HG03066 (cell line): Measurements from ENCODE around the gene C5orf58.

Source experiments
- ATAC-seq: cut with Tn5 transposase; IDR thresholded peaks from one replicate; pipeline ENCODE4 v1.9.1; 2021; ENCODE audit warnings: low read depth; ENCODE audit not compliant: unreplicated experiment

Gene C5orf58

GRCh38 chr5:170232786-170233185 is at the start of gene C5orf58:
Gene C5orf58, plus strand, starts transcription at chr5:170232985. Its CDS starts 1,992 bp downstream, at chr5:170234977.
- ATAC-seq: no peak

GRCh38 chr5:170183816-170184687 is 48.7 kb upstream of the C5orf58 start:
- ATAC-seq: no peak

GRCh38 chr5:170184737-170185136 is 48.0 kb upstream of the C5orf58 start:
- no peak for ATAC-seq

- no peak for ATAC-seq
These were observed 46.6 kb upstream of the C5orf58 start for GRCh38 chr5:170186156-170186555.

- ATAC-seq: no peak
These were observed 45.9 kb upstream of the C5orf58 start for GRCh38 chr5:170186856-170187255.

GRCh38 chr5:170190436-170191134 is 42.2 kb upstream of the C5orf58 start:
- no peak for ATAC-seq

GRCh38 chr5:170192829-170193228 is 40.0 kb upstream of the C5orf58 start:
- no peak for ATAC-seq

GRCh38 chr5:170195961-170196360 is 36.8 kb upstream of the C5orf58 start:
- ATAC-seq: no peak

- no peak for ATAC-seq
These were observed 31.9 kb upstream of the C5orf58 start for GRCh38 chr5:170200876-170201275.

GRCh38 chr5:170201311-170201710 is 31.5 kb upstream of the C5orf58 start:
- no peak for ATAC-seq

- no peak for ATAC-seq
These were observed 30.7 kb upstream of the C5orf58 start for GRCh38 chr5:170202117-170202516.

GRCh38 chr5:170204202-170204601 is 28.6 kb upstream of the C5orf58 start:
- ATAC-seq: no peak

- ATAC-seq: no peak
These were observed 26.6 kb upstream of the C5orf58 start for GRCh38 chr5:170206216-170206615.

- no peak for ATAC-seq
These were observed 25.8 kb upstream of the C5orf58 start for GRCh38 chr5:170206958-170207357.

- ATAC-seq: no peak
These were observed 21.0 kb upstream of the C5orf58 start for GRCh38 chr5:170211575-170212334.

- no peak for ATAC-seq
These were observed 16.4 kb upstream of the C5orf58 start for GRCh38 chr5:170216257-170216864.

GRCh38 chr5:170217831-170218230 is 15.0 kb upstream of the C5orf58 start:
- ATAC-seq: no peak

- ATAC-seq: no peak
These were observed 14.1 kb upstream of the C5orf58 start for GRCh38 chr5:170218726-170219125.

- no peak for ATAC-seq
These were observed 13.2 kb upstream of the C5orf58 start for GRCh38 chr5:170219615-170220014.

GRCh38 chr5:170220191-170220590 is 12.6 kb upstream of the C5orf58 start:
- no peak for ATAC-seq

GRCh38 chr5:170221327-170221741 is 11.5 kb upstream of the C5orf58 start:
- no peak for ATAC-seq
